ENCODE results near the gene AQR.

DNA sequence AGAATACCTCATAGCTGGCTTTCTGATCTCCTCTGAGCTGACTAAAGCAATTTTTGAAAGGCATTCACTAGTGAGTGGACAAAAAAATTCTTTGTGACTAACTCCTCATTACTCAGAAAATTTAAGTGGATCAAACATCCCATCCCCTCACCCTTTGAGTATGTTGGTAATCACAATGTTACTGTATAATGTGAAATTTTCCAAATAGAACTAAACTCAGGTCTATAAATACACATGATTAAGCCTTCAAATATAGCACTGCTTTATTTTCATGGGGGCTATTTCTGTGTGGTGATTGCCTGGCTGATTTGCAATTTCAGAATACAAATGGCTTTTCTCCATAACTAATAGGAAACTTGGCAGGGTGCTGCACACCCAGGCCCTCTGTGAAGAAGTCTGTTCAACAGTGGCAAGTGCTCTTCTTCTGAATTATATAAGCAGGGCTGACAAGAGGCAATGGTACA lies 128.2 kb downstream of the AQR start:
- no peak for TF ChIP-seq EZH2 (IDR thresholded peaks at IDR 0.05; ENCODE audit: low read length, unreplicated experiment)
- TF ChIP-seq, protein P1, sequence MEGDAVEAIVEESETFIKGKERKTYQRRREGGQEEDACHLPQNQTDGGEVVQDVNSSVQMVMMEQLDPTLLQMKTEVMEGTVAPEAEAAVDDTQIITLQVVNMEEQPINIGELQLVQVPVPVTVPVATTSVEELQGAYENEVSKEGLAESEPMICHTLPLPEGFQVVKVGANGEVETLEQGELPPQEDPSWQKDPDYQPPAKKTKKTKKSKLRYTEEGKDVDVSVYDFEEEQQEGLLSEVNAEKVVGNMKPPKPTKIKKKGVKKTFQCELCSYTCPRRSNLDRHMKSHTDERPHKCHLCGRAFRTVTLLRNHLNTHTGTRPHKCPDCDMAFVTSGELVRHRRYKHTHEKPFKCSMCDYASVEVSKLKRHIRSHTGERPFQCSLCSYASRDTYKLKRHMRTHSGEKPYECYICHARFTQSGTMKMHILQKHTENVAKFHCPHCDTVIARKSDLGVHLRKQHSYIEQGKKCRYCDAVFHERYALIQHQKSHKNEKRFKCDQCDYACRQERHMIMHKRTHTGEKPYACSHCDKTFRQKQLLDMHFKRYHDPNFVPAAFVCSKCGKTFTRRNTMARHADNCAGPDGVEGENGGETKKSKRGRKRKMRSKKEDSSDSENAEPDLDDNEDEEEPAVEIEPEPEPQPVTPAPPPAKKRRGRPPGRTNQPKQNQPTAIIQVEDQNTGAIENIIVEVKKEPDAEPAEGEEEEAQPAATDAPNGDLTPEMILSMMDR (conservative IDR thresholded peaks at IDR 0.05; ENCODE audit: low read depth, low read length) = no peak
- TF ChIP-seq EZH2phosphoT487 (IDR thresholded peaks at IDR 0.05; ENCODE audit: borderline replicate concordance, low read length) = no peak

All from PC-3 (cell line).